H7 (cell line): Measurements from ENCODE around the gene ABCG2. TPM values are rescaled to one million over a fixed set of nuclear protein-coding genes. Genes with fewer than 3 reads are reported as not detected.
"Not testable (repeated sequence)": the region's sequence is repeated elsewhere in the genome, so short reads cannot be mapped to it uniquely, and the experiment has no call there.

Source experiments
- DNase-seq: peaks from one replicate; pipeline ENCODE4 v3.0.0; 2012
- H3K27me3 ChIP-seq: 2 replicates; pipeline ENCODE4 v1.6.0; 2011; ENCODE audit warnings: mild to moderate bottlenecking, low read length; ENCODE audit not compliant: control insufficient read depth, insufficient read depth
- H3K36me3 ChIP-seq: replicated peaks from 2 replicates; pipeline ENCODE4 v1.5.1; 2011; ENCODE audit warnings: low read length; ENCODE audit not compliant: control insufficient read depth, insufficient read depth
- H3K4me3 ChIP-seq: 2 replicates; pipeline ENCODE4 v1.5.1; 2011; ENCODE audit warnings: low read depth, mild to moderate bottlenecking, control low read depth, low read length, moderate library complexity; ENCODE audit not compliant: insufficient read depth
- total RNA-seq: library from RNA; depleted of rRNA; stranded (reverse); fragments of >200 nt; shearing (Covaris generic); gene quantifications from 2 replicates; pipeline ENCODE4 v1.2.3, GENCODE V29; 2014

ABCG2 gene
- total RNA-seq, 1 experiment from 2014 or later: 9.0 TPM

DNA sequence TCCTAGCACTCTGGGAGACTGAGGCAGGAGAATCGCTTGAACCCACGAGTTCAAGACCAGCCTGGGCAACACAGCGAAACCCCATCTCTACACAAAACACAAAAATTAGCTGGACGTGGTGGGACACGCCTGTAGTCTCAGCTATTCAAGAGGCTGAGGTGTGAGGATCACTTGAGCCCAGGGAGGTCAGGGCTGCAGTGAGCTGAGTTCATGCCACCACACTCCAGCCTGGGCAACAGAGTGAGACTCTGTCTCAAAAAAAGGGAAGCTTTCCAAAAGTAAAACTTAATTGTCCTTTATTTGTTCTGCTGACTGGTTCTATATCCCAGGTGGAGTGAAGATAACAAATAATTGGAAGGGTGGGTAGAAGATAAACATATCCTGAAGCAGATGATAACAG is 45.6 kb downstream of the ABCG2 start:
- Histone ChIP-seq H3K36me3 (no peaks in the 10 kb centered on the region; the same call in 1 of the 2 replicates), H3K27me3 (no peaks in the 10 kb centered on the region), H3K4me3 (no peak overlapping the region)
- DNase-seq: no peak

DNA sequence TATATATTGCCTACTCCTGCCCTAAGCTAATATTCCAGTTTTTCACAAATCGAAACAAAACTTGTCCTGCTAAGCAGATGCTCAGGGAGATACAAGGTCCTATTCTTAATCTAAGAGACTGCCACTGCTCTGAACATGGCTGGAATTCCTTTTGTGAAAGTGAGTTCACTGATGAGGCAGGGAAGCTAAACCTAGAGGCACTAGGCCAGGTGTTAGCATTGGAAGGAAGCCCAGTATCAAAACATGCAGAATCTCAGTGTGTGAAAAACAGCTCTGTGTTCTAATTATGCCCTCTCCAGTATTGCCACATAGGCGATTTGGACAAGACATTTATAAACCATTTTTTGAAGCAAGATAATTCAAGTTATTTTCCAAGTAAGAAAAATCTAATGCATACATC is 47.6 kb downstream of the ABCG2 start:
- Histone ChIP-seq H3K27me3 (no peaks in the 10 kb centered on the region), H3K4me3 (no peak overlapping the region), H3K36me3 (no peaks in the 10 kb centered on the region; the same call in 1 of the 2 replicates)
- DNase-seq: no peak

DNA sequence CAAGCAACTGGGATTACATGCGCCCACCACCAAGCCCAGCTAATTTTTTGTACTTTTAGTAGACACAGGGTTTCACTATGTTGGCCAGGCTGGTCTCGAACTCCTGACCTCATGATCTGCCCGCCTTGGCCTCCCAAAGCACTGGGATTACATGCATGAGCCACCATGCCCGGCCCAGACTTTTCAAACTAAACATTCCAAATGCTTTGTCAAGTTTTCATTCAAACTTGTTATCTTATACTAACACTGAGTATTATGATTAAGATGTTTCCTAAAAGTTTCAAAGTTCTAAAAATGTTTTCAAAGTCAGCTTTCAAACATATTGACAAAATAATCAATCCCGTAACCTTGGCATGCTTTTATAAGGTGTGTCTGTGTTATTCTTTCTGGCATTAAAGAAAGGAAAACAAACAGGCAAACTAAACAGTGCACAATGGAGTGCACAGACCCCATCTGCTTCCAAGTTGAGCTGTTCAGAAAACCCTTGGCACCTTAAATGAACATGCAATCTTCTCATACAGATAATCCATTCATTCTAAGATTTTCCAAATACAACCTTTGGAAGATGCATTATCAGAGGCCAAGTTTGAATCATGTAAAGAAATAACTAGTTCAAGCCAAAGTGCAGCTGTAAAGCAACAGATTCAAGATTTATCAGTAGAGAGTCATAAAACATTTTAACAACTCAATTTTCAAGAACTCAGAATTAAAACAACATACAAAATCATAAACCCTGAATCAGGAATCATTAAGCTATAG is 49.1 kb downstream of the ABCG2 start:
- Histone ChIP-seq H3K4me3 (no peak overlapping the region), H3K36me3 (no peaks in the 10 kb centered on the region; the same call in 1 of the 2 replicates), H3K27me3 (no peaks in the 10 kb centered on the region)
- no peak for DNase-seq

DNA sequence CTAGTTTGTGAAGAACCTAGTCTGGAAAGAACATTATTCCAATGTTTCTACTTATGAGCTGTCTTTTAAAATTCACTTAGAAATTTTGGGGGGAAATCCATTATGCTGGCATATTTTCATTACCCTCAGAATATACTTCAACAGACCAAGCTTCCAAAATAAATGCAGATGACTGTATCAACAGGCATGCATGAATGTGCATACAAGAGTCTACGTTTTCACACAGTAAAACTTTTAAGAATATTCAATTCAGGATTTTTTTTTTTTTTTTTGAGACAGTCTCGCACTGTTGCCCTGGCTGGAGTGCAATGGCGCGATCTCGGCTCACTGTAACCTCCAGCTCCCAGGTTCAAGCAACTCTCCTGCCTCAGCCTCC is 49.7 kb downstream of the ABCG2 start:
- no peak for DNase-seq
- H3K36me3 ChIP-seq: no peaks in the 10 kb centered on the region; the same call in 1 of the 2 replicates
- H3K27me3 ChIP-seq: no peaks in the 10 kb centered on the region
- no peak overlapping the region for H3K4me3 ChIP-seq

DNA sequence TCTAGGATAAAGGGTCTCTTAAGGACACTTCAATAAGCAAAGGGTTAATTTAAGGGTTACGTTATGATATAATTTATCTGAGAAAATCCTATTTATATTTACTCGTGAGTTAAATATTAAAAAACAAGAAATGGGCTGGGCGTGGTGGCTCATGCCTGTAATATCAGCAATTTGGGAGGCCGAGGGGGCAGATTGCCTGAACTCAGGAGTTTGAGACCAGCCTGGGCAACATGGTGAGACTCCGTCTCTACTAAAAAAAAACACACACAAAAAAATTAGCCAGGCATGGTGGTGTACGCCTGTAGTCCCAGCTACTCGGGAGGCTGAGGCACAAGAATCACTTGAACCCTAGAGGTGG is 50.4 kb downstream of the ABCG2 start:
- not testable (repeated sequence) for H3K4me3 ChIP-seq, DNase-seq, H3K27me3 ChIP-seq, H3K36me3 ChIP-seq

DNA sequence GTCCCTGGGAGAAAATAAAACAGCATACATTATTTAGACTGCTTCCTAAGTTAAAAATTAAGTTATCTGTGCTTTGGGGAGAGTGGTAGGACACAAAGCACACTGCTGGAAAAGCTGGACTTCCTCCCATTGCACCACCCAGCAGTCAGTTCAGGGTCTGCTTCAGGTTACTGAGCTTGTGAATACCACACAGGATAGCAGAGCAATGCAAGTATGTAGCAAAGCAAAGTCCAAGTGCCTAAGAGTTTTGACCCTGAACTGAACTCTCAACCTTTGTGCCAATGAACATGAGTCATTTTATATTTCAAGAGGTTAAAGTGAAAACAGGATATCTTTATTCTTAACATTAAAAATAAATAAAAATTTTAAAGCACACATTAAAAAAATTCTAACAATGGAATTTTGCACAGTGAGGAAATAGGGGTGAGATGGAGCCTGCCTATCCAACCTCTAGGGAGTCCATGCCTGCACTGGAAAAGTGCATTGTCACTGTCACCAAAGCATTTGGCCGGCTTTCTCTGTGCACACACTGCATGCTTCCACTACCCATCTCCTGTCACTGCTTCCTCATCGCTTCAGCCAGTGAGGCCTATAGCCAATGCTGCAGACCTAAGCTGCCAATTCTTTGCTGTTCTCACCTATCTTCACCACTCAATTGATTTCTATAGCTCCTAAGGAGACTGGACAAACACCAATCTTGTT is 50.9 kb downstream of the ABCG2 start:
- H3K27me3 ChIP-seq: no peaks in the 10 kb centered on the region
- H3K4me3 ChIP-seq: no peak overlapping the region
- DNase-seq: peak; percentile 9
- H3K36me3 ChIP-seq: no peaks in the 10 kb centered on the region; the same call in 1 of the 2 replicates

DNA sequence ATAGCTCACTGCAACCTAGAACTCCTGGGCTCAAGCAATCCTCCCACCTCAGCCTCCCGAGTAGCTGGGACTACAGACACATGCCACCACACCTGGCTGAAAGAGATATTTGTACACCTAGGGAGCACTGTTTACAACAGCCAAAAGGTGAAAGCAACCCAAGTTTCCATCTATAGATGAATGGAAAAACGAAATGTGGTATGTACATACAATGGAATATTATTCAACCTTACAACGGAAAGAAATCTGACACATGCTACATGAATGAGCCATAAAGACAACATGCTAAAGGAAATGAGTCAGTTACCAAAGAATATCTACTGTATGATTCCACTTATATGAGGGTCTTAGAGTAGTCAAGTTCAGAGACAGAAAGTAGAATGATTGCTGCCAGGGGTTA is 52.2 kb downstream of the ABCG2 start:
- Histone ChIP-seq H3K4me3 (no peak overlapping the region), H3K27me3 (no peaks in the 10 kb centered on the region), H3K36me3 (no peaks in the 10 kb centered on the region)
- no peak for DNase-seq

DNA sequence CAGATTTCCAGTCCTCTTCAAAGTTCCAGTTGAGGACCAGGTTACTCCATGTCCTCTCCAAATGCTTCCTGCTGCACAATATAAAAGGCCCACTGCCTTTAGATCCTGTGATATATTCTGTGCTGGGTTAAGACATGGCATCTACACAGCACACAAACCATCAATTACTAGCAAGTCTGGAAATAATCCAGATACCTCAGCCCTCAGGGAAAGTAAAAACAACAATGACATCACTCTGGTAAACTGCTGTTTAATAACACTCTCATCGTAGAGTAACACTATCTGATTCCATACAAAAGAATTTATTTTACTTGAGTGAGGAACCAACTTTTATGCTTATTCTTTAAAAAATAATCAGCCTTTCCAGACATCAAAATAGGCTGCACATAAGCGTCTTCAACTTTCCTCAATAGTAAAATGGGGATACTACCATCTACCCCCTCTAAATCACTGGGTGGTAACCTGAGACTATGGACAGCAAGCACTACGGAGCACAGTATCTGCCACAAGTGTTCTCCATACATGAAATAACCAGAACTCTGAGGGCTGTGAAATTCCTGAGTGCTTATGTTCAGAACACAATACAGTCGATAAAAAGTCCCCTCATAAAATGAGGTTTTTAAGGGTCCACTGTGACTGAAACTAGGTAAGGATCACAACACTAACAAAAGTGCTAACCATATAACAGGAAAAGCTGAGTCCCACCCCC is 53.4 kb downstream of the ABCG2 start:
- no peak for DNase-seq
- Histone ChIP-seq H3K4me3 (no peak overlapping the region), H3K36me3 (no peaks in the 10 kb centered on the region), H3K27me3 (no peaks in the 10 kb centered on the region)

DNA sequence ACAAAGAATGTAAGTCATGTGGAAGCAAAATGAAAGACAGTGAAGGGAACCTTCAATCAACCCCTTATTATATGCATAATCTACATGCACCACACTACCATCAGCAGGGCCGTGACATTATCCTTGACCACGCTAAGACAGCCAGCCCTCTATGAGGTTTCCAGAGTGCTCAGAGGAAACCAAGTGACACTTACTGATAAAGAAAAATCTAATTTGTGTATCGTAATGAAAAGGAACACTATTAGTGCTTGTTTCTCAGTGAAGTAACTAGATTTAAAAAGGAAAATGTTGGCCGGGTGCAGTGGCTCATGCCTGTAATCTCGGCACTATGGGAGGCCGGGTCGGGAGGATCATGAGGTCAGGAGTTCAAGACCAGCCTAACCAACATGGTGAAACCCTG is 56.4 kb downstream of the ABCG2 start:
- no peaks in the 10 kb centered on the region for H3K27me3 ChIP-seq
- H3K4me3 ChIP-seq: no peak overlapping the region
- no peaks in the 10 kb centered on the region for H3K36me3 ChIP-seq
- DNase-seq: no peak

DNA sequence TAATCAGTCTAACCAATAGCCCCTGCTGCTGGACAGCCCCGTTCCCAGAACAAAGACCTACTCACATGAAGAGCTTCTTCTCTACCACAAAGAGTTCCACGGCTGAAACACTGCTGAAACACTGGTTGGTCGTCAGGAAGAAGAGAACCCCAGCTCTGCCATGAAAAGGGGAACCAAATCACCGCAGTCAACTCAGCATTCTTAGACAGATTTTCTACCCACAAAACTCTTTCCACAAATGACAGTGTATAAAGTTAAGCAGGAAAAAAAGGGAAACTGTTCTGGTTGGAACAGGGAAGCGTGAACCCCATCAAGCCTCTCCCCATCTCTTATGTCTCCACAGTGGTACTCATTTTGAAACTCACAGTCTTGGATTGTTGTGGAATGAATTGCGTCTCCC is 57.3 kb downstream of the ABCG2 start:
- Histone ChIP-seq H3K36me3 (no peaks in the 10 kb centered on the region), H3K27me3 (no peaks in the 10 kb centered on the region), H3K4me3 (no peak overlapping the region)
- no peak for DNase-seq

DNA sequence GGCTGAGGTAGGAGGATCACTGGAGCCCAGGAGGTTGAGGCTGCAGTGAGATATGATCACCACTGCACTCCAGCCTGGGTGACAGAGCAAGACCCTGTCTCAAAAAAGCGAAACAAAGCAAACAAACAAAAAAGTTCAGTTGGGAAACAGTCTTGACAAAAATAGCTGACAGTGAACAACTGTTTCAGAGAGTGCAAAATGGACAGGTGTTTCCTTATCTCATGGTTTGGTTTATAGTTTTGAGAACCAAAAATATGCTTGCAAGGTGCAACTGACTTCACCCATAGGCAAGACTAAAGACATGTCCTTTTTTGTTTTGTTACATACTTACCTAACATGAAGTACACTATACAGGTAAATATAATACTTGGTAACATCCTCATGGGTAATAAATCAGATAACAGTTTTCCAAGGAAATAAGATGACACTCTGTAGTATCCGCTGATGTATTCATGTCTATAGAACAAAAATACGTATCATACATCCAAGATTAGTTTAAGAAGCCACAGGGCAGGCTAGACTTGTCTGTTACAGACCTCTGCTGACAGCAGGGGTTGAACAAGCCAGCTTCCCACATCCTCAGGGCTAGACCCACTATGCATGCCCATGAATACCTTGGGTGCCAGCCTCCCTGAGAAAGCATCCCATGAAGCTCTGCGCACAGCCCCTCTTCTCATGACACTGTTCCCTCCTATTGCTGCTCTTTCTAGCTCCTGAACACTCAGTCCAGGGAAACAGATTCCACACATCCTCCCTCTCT is 59.3 kb downstream of the ABCG2 start:
- no peaks in the 10 kb centered on the region for H3K27me3 ChIP-seq
- H3K36me3 ChIP-seq: no peaks in the 10 kb centered on the region
- no peak overlapping the region for H3K4me3 ChIP-seq
- no peak for DNase-seq

DNA sequence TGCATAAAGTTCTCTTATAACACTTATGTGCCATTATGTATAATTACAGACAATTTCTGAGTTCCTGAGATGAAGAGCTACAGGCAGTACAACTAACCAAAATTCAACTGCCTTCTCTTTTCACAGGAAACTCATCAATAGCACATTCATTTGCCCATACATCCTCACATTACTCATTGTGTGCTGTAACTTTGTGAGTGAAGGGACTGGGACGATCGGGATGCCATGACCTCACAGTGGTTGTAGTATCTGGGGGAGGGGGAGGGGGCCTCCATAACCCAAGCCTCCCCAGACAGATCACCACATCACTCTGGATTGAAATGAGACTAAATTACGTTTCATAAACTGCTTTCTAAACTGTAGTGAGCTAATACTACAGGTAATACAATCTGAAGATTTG is 60.7 kb downstream of the ABCG2 start:
- H3K4me3 ChIP-seq: no peak overlapping the region
- DNase-seq: no peak
- H3K27me3 ChIP-seq: no peaks in the 10 kb centered on the region
- H3K36me3 ChIP-seq: no peaks in the 10 kb centered on the region

DNA sequence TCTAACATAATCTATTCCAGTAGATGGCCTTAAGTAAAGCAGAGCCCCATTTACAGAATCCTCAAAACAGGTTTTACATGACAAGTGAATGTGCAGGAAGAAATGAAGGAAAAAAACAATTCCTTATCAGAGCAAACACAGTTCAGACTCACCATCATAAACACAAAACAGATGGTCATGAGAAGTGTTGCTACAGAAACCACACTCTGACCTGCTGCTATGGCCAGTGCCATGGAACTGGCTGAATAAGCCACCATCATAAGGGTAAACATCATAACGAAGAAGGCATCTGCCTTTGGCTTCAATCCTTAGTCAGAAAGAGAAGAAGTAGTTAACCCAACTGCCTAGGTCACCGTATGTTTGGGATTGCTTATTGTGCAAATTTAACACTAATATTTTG is 61.1 kb downstream of the ABCG2 start:
- H3K27me3 ChIP-seq: no peaks in the 10 kb centered on the region
- no peaks in the 10 kb centered on the region for H3K36me3 ChIP-seq
- no peak overlapping the region for H3K4me3 ChIP-seq
- no peak for DNase-seq

DNA sequence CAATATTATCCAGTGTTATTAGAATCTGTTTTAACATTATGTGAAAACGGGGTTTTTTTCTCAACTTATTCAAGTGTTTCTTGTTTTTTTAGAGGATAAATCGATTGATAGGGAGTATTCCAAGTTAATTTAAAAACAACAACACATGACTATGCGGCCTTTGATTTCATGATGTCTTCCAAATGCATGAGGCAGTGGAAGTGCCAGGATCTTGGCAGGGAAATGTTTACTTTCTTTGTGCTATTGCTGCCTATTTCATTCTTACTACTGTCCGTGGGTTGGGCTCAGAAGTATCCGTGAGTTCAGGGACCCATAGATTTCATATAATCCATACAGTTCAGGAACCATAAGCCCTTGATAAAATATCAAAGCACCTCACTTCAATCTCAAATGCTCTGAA is 64.6 kb downstream of the ABCG2 start:
- Histone ChIP-seq H3K4me3 (no peak overlapping the region), H3K27me3 (no peaks in the 10 kb centered on the region), H3K36me3 (no peaks in the 10 kb centered on the region)
- DNase-seq: no peak
